Endothelial cell of umbilical vein (primary cell): Measurements from ENCODE around the gene SCO2. TPM values are rescaled to one million over a fixed set of nuclear protein-coding genes. Genes with fewer than 3 reads are reported as not detected.

ENCODE experiments used
- BruUV-seq: library from RNA; stranded (reverse); fragments of 400-500 nt; replicated peaks from 2 replicates; lab custom pipeline; 2021; lab: Mats Ljungman, UMichigan
- CTCF ChIA-PET: fragments of 300-600, 350-600 bp; sonication (Branson Sonifier 250); formaldehyde crosslinking; loops from one replicate; lab custom pipeline; 2021; ENCODE audit warnings: antibody characterized with exemption, inconsistent platforms; lab: Charles Lee
- POLR2A ChIA-PET: fragments of 300-600, 350-600 bp; sonication (Branson Sonifier 250); formaldehyde crosslinking; loops from one replicate; lab custom pipeline; 2021; ENCODE audit warnings: antibody characterized with exemption, inconsistent platforms; lab: Charles Lee
- DNase-seq: peaks from one replicate; pipeline ENCODE4 v3.0.0-alpha.2; 2011; ENCODE audit warnings: low read depth, low spot score
- FAIRE-seq: peaks from 2 replicates; lab custom pipeline; 2011; peaks lifted over from hg19 to GRCh38; lab: Jason Lieb, UNC
- H2AFZ ChIP-seq: 2 replicates; pipeline ENCODE4 v1.6.0; 2012; ENCODE audit warnings: low read depth, low read length, control low read depth, inconsistent platforms
- H3K27ac ChIP-seq: 2 replicates; pipeline ENCODE4 v1.5.1; 2011; ENCODE audit warnings: low read depth, mild to moderate bottlenecking, control low read depth, low read length, moderate library complexity; ENCODE audit not compliant: insufficient read depth
- H3K27me3 ChIP-seq, 2 experiments: 2 replicates each; pipeline versions ENCODE4 v1.6.0 to v1.6.1; 2011; ENCODE audit warnings: low read length in 2 of 2, mixed read lengths in 1 of 2; ENCODE audit not compliant: control insufficient read depth in 2 of 2, insufficient read depth in 2 of 2
- H3K36me3 ChIP-seq, 2 experiments: 2 replicates in 1 of 2; 3 replicates in 1 of 2; pipeline ENCODE4 v1.5.1; 2011; ENCODE audit warnings: low read length in 2 of 2, mild to moderate bottlenecking in 1 of 2, moderate library complexity in 1 of 2; ENCODE audit not compliant: control insufficient read depth in 2 of 2, insufficient read depth in 2 of 2; ENCODE audit errors: extremely low read depth in 1 of 2
- H3K4me1 ChIP-seq: 3 replicates; pipeline ENCODE4 v1.5.1; 2011; ENCODE audit warnings: mild to moderate bottlenecking, low read length; ENCODE audit not compliant: control insufficient read depth, insufficient read depth; ENCODE audit errors: extremely low read depth
- H3K4me2 ChIP-seq: 2 replicates; pipeline ENCODE4 v1.6.1; 2011; ENCODE audit warnings: low read length, control low read depth, mixed read lengths; ENCODE audit not compliant: insufficient read depth
- H3K4me3 ChIP-seq, 3 experiments: fragments of 200-600 bp in 1 of 3; sonication (generic), shearing (Covaris generic) in 1 of 3; replicated peaks in 1 of 3; 2 replicates each; pipeline ENCODE4 v1.5.1; 2011 to 2016; ENCODE audit warnings: control low read depth in 3 of 3, low read length in 3 of 3, mild to moderate bottlenecking in 2 of 3, inconsistent platforms in 1 of 3, low read depth in 1 of 3, moderate library complexity in 1 of 3; ENCODE audit not compliant: insufficient read depth in 1 of 3
- H3K79me2 ChIP-seq: 2 replicates; pipeline ENCODE4 v1.6.0; 2012; ENCODE audit warnings: low read length, inconsistent platforms; ENCODE audit not compliant: control insufficient read depth, insufficient read depth
- H3K9ac ChIP-seq: replicated peaks from 2 replicates; pipeline ENCODE3; 2011; ENCODE audit warnings: low read length, control low read depth; ENCODE audit not compliant: insufficient read depth; ENCODE audit errors: extremely low read depth
- H3K9me1 ChIP-seq: replicated peaks from 3 replicates; pipeline ENCODE4 v1.6.0; 2011; ENCODE audit warnings: mild to moderate bottlenecking, low read length; ENCODE audit not compliant: control insufficient read depth, insufficient read depth; ENCODE audit errors: extremely low read depth
- H3K9me3 ChIP-seq: replicated peaks from 2 replicates; pipeline ENCODE4 v1.5.1; 2012; ENCODE audit warnings: low read length, inconsistent platforms; ENCODE audit not compliant: control insufficient read depth, insufficient read depth
- H4K20me1 ChIP-seq: replicated peaks from 2 replicates; pipeline ENCODE3; 2011; ENCODE audit warnings: mild to moderate bottlenecking, low read length; ENCODE audit not compliant: control insufficient read depth, insufficient read depth; ENCODE audit errors: extremely low read depth
- EZH2 ChIP-seq: IDR thresholded peaks from 2 replicates; pipeline ENCODE4 v1.6.1; 2012; ENCODE audit warnings: borderline replicate concordance, low read depth, mild to moderate bottlenecking, moderate library complexity, low read length, inconsistent platforms; ENCODE audit not compliant: severe bottlenecking
- FOS ChIP-seq: IDR thresholded peaks from 2 replicates; pipeline ENCODE4 v1.6.1; 2011; ENCODE audit warnings: mild to moderate bottlenecking, low read length, moderate library complexity, borderline replicate concordance; ENCODE audit not compliant: insufficient read depth
- POLR2AphosphoS5 ChIP-seq: IDR thresholded peaks from 2 replicates; pipeline ENCODE4 v1.6.1; 2012; ENCODE audit warnings: low read depth, mild to moderate bottlenecking, control low read depth, low read length, moderate library complexity; ENCODE audit not compliant: insufficient read depth
- dilution Hi-C: fragments of 300-500 bp; cut with MboI; formaldehyde crosslinking; loops from one replicate; pipeline ENCODE4 v1.15.0; 2019; ENCODE audit warnings: low sequenced_read_pairs; ENCODE audit not compliant: extremely low pct_ligation_motif_present
- intact Hi-C: fragments of 100-400 bp; cut with micrococcal nuclease; formaldehyde crosslinking; loops from one replicate; pipeline ENCODE4 v1.10.0; 2022
- polyA plus RNA-seq, 4 experiments: library from polyadenylated mRNA; depleted of rRNA in 3 of 4; stranded (reverse) in 3 of 4; unstranded in 1 of 4; fragments of >200 nt; gene quantifications; 2 replicates each; pipeline versions ENCODE4 v1.2.1 to v1.2.3, GENCODE V29; 2011 to 2012; ENCODE audit warnings: missing spikeins in 1 of 4
- total RNA-seq: library from RNA; stranded (reverse); gene quantifications from 2 replicates; pipeline ENCODE4 v1.2.3, GENCODE V29; 2021
- TF ChIP-seq, protein P1 (sequence below), 2 donors: IDR thresholded peaks; 1 replicate in 1 of 2; 2 replicates in 1 of 2; pipeline ENCODE4 v1.5.1; 2011; ENCODE audit warnings: low read length in 2 of 2, mild to moderate bottlenecking in 2 of 2, moderate library complexity in 2 of 2, control low read depth in 1 of 2, inconsistent platforms in 1 of 2, low read depth in 1 of 2; ENCODE audit not compliant: insufficient read depth in 1 of 2; ENCODE audit errors: extremely low read depth in 1 of 2

The SCO2 gene
- total and polyA plus RNA-seq, 2 donors (not counting 3 experiments of a cell fraction or from before 2014, with no cell fraction given) = 3.5 to 3.7 TPM

GRCh38 chr22:50546326-50547262 is 21.2 kb upstream of the SCO2 start:
- no TSS peak for BruUV-seq
- DNase-seq = no peak
- TF ChIP-seq, protein P1, sequence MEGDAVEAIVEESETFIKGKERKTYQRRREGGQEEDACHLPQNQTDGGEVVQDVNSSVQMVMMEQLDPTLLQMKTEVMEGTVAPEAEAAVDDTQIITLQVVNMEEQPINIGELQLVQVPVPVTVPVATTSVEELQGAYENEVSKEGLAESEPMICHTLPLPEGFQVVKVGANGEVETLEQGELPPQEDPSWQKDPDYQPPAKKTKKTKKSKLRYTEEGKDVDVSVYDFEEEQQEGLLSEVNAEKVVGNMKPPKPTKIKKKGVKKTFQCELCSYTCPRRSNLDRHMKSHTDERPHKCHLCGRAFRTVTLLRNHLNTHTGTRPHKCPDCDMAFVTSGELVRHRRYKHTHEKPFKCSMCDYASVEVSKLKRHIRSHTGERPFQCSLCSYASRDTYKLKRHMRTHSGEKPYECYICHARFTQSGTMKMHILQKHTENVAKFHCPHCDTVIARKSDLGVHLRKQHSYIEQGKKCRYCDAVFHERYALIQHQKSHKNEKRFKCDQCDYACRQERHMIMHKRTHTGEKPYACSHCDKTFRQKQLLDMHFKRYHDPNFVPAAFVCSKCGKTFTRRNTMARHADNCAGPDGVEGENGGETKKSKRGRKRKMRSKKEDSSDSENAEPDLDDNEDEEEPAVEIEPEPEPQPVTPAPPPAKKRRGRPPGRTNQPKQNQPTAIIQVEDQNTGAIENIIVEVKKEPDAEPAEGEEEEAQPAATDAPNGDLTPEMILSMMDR (IDR thresholded peaks at IDR 0.05; ENCODE audit: extremely low read depth in 1 of 2, insufficient read depth in 1 of 2, low read depth in 1 of 2, low read length in 2 of 2) = no peak
- TF ChIP-seq POLR2AphosphoS5 (no peak), EZH2 (peak; percentile 85), FOS (no peak)
- no peaks in the 10 kb centered on the region for H4K20me1 ChIP-seq
- no peak overlapping the region for H3K9ac ChIP-seq
- no peak for FAIRE-seq
- no peak overlapping the region for H3K27ac ChIP-seq
- no peaks in the 10 kb centered on the region for H3K9me3 ChIP-seq
- intact Hi-C loops = no loop called here
- no peak overlapping the region for H2AFZ ChIP-seq
- H3K4me2 ChIP-seq = no peak overlapping the region
- H3K9me1 ChIP-seq = no peaks in the 10 kb centered on the region
- dilution Hi-C loops = no loop called here
- no peaks in the 10 kb centered on the region for H3K4me1 ChIP-seq
- CTCF ChIA-PET = interaction anchor here (0.8 to 2.3 kb wide), 7 partner anchors 14 to 74 kb away, joined by 3 to 9 read pairs (median 5); partner anchors contain the start of genes SCO2 and SYCE3
- H3K4me3 ChIP-seq = no peak overlapping the region
- H3K79me2 ChIP-seq = no peaks in the 10 kb centered on the region
- H3K36me3 ChIP-seq = no peaks in the 10 kb centered on the region
- H3K27me3 ChIP-seq = peaks cover 27 to 40% of the 10 kb centered on the region in 2 experiments
- POLR2A ChIA-PET = no interaction called here
